LNCaP clone FGC (cell line): ENCODE results near the gene IPO8.

Experiments used
- DNase-seq: peaks from one replicate; pipeline ENCODE4 v3.0.0-alpha.2; 2011; ENCODE audit warnings: low read depth
- H3K4me3 ChIP-seq: 2 replicates; pipeline ENCODE4 v1.5.1; 2011; ENCODE audit warnings: mild to moderate bottlenecking, low read depth, low read length, control low read depth
- CTCF ChIP-seq: IDR thresholded peaks from 2 replicates; pipeline ENCODE4 v1.5.1; 2012; ENCODE audit warnings: mild to moderate bottlenecking; ENCODE audit not compliant: control insufficient read depth, insufficient read depth; ENCODE audit errors: extremely low read depth

The IPO8 gene

DNA sequence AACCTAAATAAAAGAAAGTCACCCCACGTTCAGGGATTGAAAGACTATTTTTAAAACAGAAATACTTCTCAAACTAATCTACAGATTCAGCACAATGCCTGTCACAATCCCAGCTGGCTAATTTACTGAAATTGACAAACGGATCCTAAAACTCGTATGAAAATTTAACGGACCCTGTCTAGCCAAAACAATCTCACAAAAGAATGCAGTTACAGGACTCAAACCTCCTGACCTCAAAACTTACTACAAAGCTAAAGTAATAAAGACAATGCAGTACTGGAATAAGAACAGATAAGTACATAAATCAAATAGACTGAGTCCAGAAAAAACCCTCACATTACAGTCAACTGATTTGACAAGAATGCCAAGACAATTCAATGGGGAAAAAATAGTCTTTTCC lies 48.8 kb downstream of the IPO8 start:
- no peak for TF ChIP-seq CTCF
- no peak overlapping the region for H3K4me3 ChIP-seq
- no peak for DNase-seq

DNA sequence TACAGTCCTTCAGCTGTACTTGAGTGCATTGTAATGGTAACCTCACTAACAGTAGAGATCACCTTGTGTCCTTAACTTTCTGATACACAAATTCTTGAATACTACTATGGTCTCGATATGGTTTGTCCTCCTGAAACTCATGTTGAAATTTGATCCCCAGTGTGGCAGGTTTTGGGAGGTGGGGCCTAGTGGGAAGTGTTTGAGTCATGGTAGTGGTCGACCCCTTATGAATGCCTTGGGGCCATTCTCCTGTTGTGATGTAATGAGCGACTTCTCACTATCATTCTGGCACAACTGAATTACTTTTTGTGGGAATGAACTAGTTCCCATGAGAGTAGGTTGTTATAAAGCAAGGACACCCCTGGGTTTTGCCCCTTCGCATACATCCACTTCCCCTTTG lies 52.3 kb downstream of the IPO8 start:
- no peak overlapping the region for H3K4me3 ChIP-seq
- DNase-seq: no peak
- TF ChIP-seq CTCF: no peak

GRCh38 chr12:30640392-30640791 lies 55.3 kb downstream of the IPO8 start:
- no peak for TF ChIP-seq CTCF
- DNase-seq: no peak
- H3K4me3 ChIP-seq: no peak overlapping the region

DNA sequence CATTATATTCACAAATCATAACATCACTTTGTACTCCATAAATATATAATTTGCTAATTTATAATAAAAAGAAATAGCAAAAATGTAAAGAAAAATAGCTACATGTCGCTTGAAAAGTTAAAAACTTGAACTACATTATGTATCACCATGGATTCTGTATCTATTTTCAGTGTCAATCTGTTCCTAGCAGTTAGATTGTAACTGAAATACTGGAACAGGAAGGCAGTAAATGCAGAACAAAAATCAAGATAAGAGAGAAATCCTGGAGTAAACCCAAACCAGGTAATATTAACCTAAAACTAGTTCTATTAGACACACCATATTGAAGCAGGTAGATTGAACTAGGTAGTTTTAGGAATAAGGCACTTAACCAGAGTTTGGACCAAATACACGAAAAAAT lies 60.3 kb downstream of the IPO8 start:
- no peak for DNase-seq
- no peak overlapping the region for H3K4me3 ChIP-seq
- TF ChIP-seq CTCF: no peak

DNA sequence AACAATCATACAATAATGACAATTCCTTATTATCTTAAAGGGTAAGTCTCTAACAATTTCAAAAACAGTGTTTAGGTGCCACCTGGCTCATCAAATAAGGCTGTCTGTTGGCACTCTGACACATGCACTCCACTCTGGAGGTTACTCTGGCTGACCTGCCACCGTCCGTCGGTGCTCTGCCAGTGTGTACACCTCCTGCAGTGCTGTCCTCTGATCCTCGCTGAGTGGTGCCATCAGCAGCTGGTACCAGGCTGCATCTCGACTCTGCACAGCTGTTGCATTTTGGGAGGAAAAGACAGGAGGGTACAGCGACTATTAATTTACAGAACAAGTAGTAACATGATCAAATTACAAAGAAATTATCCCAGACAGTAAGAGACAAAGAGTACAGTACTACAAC lies 63.9 kb downstream of the IPO8 start:
- TF ChIP-seq CTCF: no peak

DNA sequence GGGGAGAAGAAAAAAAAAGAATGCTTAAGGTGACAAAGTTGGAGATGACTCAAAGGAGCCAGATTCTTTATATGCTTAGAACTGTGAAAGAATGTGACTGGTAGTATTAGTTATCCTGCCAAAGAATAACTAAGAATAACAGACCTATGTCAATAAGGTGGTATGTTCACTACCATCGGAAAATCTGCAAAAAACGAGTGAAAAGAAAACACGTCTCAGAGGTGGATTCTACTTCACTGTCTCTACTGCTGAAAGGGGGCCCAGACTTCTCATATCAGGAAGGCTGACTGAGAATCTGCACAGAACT lies 64.7 kb downstream of the IPO8 start:
- DNase-seq: no peak
- H3K4me3 ChIP-seq: no peak overlapping the region
- TF ChIP-seq CTCF: no peak

More for the DNA sequence above, 63.9 kb downstream of the IPO8 start:
- H3K4me3 ChIP-seq: no peak overlapping the region
- no peak for DNase-seq

DNA sequence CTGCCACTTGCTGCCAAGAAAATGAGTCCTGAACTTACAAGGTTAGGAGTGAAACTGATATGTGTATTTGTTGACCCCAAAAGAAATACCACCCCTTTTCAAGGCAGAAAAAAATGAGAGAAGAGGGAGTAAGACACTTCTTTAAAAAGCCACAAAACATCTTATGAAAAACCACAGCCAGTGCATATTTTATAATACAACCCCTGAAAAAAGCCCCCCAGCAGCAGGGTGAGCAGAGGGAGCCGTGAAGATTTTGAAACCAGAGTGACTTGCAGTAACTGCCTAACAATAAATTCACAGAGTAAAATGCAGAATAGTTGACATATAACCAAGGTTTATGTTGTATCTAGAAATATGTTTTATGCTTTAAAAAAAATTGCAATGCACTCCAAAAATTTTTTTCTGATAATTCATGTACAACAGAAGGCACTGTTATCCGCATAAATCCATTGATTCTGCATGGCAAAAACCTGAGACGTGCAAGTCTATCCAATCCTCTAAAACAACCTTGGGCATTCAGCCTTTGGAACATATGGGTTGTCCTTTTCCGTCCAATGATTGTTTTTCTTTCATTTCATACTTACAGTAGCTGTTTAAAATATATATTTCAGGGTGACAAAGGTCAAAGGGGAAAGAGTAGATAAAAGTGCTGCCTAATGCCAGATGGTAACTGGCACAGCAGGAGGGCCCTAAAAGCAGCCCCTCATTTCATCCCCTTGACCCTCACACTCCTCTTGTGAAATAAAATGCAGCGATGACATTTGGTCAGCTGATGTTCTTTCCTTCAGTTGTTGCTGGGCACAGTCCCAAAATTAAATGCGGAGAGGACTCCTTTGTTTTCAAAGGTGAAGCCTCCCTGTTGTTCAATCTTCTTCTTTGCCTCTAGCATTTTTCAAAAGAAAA lies 65.3 kb downstream of the IPO8 start:
- no peak for TF ChIP-seq CTCF
- no peak for DNase-seq
- no peak overlapping the region for H3K4me3 ChIP-seq
